ENCODE measurements around the gene DCAF12.

DCAF12 gene

DNA sequence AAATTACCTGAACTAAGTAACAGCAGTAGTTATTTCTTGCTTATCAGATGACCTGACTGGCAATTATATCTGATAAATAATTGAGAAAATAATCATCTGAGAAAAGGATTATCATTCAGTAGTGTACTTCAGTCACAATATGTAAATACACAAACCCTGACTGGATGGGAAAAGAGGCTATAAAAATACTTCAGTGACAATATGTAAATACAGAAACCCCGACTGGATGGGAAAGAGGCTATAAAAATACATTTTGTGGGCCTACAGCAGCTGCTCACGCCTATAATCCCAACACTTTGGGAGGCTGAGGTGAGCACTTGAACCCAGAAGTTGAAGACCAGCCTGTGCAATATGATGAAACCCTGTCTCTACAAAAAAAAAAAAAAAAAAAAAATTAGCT is 88.9 kb downstream of the DCAF12 start:
- DNase-seq (no peak), ATAC-seq (ENCODE audit: insufficient read depth, low read depth) (no peak)
- Histone ChIP-seq H3K4me3 (ENCODE audit: low read depth in 1 of 2, low read length in 2 of 2) (no peak overlapping the region), H3K27me3 (ENCODE audit: insufficient read depth, low read length, poor library complexity) (no peaks in the 10 kb centered on the region), H3K9me3 (ENCODE audit: insufficient read depth, low read length, severe bottlenecking) (no peaks in the 10 kb centered on the region), H2AFZ (ENCODE audit: low read depth, low read length) (no peak overlapping the region), H3K27ac (ENCODE audit: low read length) (no peak overlapping the region), H3K4me2 (ENCODE audit: insufficient read depth, low read length) (no peak overlapping the region), H4K20me1 (ENCODE audit: insufficient read depth, low read length) (peaks cover 21% of the 10 kb centered on the region; the same call in 1 of the 2 replicates), H3K79me2 (ENCODE audit: insufficient read depth, low read length) (peaks cover 83% of the 10 kb centered on the region), H3K36me3 (ENCODE audit: insufficient read depth, low read length) (peaks cover 11% of the 10 kb centered on the region; the same call in 1 of the 2 replicates), H3K9ac (ENCODE audit: low read depth, low read length) (no peak overlapping the region), H3K4me1 (ENCODE audit: insufficient read depth, low read length) (no peaks in the 10 kb centered on the region)
- TF ChIP-seq, protein P1, sequence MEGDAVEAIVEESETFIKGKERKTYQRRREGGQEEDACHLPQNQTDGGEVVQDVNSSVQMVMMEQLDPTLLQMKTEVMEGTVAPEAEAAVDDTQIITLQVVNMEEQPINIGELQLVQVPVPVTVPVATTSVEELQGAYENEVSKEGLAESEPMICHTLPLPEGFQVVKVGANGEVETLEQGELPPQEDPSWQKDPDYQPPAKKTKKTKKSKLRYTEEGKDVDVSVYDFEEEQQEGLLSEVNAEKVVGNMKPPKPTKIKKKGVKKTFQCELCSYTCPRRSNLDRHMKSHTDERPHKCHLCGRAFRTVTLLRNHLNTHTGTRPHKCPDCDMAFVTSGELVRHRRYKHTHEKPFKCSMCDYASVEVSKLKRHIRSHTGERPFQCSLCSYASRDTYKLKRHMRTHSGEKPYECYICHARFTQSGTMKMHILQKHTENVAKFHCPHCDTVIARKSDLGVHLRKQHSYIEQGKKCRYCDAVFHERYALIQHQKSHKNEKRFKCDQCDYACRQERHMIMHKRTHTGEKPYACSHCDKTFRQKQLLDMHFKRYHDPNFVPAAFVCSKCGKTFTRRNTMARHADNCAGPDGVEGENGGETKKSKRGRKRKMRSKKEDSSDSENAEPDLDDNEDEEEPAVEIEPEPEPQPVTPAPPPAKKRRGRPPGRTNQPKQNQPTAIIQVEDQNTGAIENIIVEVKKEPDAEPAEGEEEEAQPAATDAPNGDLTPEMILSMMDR (IDR thresholded peaks at IDR 0.05; ENCODE audit: borderline replicate concordance, extremely low read depth, low read length, poor library complexity, severe bottlenecking): no peak
- no peak for TF ChIP-seq EZH2 (IDR thresholded peaks at IDR 0.05; ENCODE audit: borderline replicate concordance, low read depth, low read length, severe bottlenecking)

DNA sequence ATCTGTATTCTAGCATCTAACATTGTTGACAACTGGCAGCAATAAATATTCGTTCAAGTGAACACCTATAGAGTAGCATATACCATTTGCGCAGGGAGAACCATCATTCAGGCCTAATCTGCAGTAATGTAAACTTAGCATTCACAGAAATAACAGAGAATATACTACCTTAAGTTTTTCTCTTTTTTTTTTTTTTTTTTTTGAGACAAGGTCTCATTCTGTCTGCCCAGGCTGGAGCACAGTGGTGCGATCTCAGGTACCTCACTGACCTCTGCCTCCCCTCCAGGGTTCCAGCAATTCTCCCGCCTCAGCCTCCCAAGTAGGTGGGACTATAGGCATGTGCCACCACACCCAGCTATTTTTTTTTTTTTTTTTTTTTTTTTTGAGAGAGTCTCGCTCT is 89.9 kb downstream of the DCAF12 start:
- Histone ChIP-seq H4K20me1 (ENCODE audit: insufficient read depth, low read length) (peaks cover 30% of the 10 kb centered on the region; the same call in 1 of the 2 replicates), H3K27me3 (ENCODE audit: insufficient read depth, low read length, poor library complexity) (no peaks in the 10 kb centered on the region), H3K79me2 (ENCODE audit: insufficient read depth, low read length) (peaks cover 83% of the 10 kb centered on the region), H3K4me1 (ENCODE audit: insufficient read depth, low read length) (no peaks in the 10 kb centered on the region), H2AFZ (ENCODE audit: low read depth, low read length) (no peak overlapping the region), H3K4me3 (ENCODE audit: low read depth in 1 of 2, low read length in 2 of 2) (no peak overlapping the region), H3K4me2 (ENCODE audit: insufficient read depth, low read length) (no peak overlapping the region), H3K9ac (ENCODE audit: low read depth, low read length) (no peak overlapping the region), H3K9me3 (ENCODE audit: insufficient read depth, low read length, severe bottlenecking) (no peaks in the 10 kb centered on the region), H3K36me3 (ENCODE audit: insufficient read depth, low read length) (peaks cover 16% of the 10 kb centered on the region; the same call in 1 of the 2 replicates), H3K27ac (ENCODE audit: low read length) (no peak overlapping the region)
- DNase-seq (no peak), ATAC-seq (ENCODE audit: insufficient read depth, low read depth) (no peak)
- TF ChIP-seq, protein P1 (IDR thresholded peaks at IDR 0.05; ENCODE audit: borderline replicate concordance, extremely low read depth, low read length, poor library complexity, severe bottlenecking): no peak
- TF ChIP-seq EZH2 (IDR thresholded peaks at IDR 0.05; ENCODE audit: borderline replicate concordance, low read depth, low read length, severe bottlenecking): no peak
